ENCODE results near the gene MARCHF3. TPM values are rescaled to one million over a fixed set of nuclear protein-coding genes. Genes with fewer than 3 reads are reported as not detected.
A peak's percentile ranks its signal among the peaks of the same experiment; 100 is the strongest.
"Not testable (repeated sequence)": the region's sequence is repeated elsewhere in the genome, so short reads cannot be mapped to it uniquely, and the experiment has no call there.

MARCHF3 gene
- total RNA-seq, 1 donor from 2014 or later, result 4.2 TPM

- intact Hi-C loops (cut with micrococcal nuclease), result loop anchor here (1.0 kb wide), 1 partner anchor 25 kb away; no protein-coding TSS in a partner anchor
Observed at GRCh38 chr5:127012916-127013315, 17.4 kb downstream of the MARCHF3 start.

GRCh38 chr5:127011961-127012644 lies 18.3 kb downstream of the MARCHF3 start:
- Mint-ChIP-seq H3K36me3 (ENCODE audit: low read depth) (no peaks in the 10 kb centered on the region), H3K9me3 (peaks cover 5% of the 10 kb centered on the region), H3K27me3 (no peaks in the 10 kb centered on the region), H3K27ac (no peak overlapping the region), H3K4me3 (no peak overlapping the region), H3K4me1 (peaks cover 4% of the 10 kb centered on the region)
- no peak for DNase-seq
- intact Hi-C loops (cut with micrococcal nuclease), result loop anchor here (1.0 kb wide), 1 partner anchor 24 kb away; no protein-coding TSS in a partner anchor

More at GRCh38 chr5:127012916-127013315, 17.4 kb downstream of the MARCHF3 start:
- no peak for DNase-seq
- no peaks in the 10 kb centered on the region for H3K36me3 Mint-ChIP-seq (ENCODE audit: low read depth)
- H3K27ac Mint-ChIP-seq, result no peak overlapping the region
- H3K4me1 Mint-ChIP-seq, result peaks cover 4% of the 10 kb centered on the region
- peaks cover 5% of the 10 kb centered on the region for H3K9me3 Mint-ChIP-seq
- H3K27me3 Mint-ChIP-seq, result no peaks in the 10 kb centered on the region
- no peak overlapping the region for H3K4me3 Mint-ChIP-seq

GRCh38 chr5:127011153-127011552 lies 19.2 kb downstream of the MARCHF3 start:
- intact Hi-C loops (cut with micrococcal nuclease), result no loop called here
- Mint-ChIP-seq H3K36me3 (ENCODE audit: low read depth) (no peaks in the 10 kb centered on the region), H3K27ac (no peak overlapping the region), H3K4me3 (no peak overlapping the region), H3K4me1 (peaks cover 4% of the 10 kb centered on the region), H3K27me3 (no peaks in the 10 kb centered on the region), H3K9me3 (peaks cover 5% of the 10 kb centered on the region)
- DNase-seq, result no peak

- Mint-ChIP-seq H3K4me3 (no peak overlapping the region), H3K4me1 (peaks cover 4% of the 10 kb centered on the region), H3K36me3 (ENCODE audit: low read depth) (no peaks in the 10 kb centered on the region), H3K9me3 (peaks cover 5% of the 10 kb centered on the region), H3K27ac (no peak overlapping the region), H3K27me3 (no peaks in the 10 kb centered on the region)
- intact Hi-C loops (cut with micrococcal nuclease), result no loop called here
- DNase-seq, result no peak
Observed at GRCh38 chr5:127010362-127010761, 20.0 kb downstream of the MARCHF3 start.

- Mint-ChIP-seq H3K4me1 (peaks cover 4% of the 10 kb centered on the region), H3K27ac (no peak overlapping the region), H3K36me3 (ENCODE audit: low read depth) (no peaks in the 10 kb centered on the region), H3K9me3 (peaks cover 5% of the 10 kb centered on the region), H3K27me3 (no peaks in the 10 kb centered on the region), H3K4me3 (no peak overlapping the region)
- DNase-seq, result no peak
- intact Hi-C loops (cut with micrococcal nuclease), result no loop called here
Observed at GRCh38 chr5:127009784-127010183, 20.6 kb downstream of the MARCHF3 start.

GRCh38 chr5:127008300-127008975 lies 21.9 kb downstream of the MARCHF3 start:
- H3K9me3 Mint-ChIP-seq, result peaks cover 5% of the 10 kb centered on the region
- no peak for DNase-seq
- H3K4me1 Mint-ChIP-seq, result peaks cover 4% of the 10 kb centered on the region
- no peaks in the 10 kb centered on the region for H3K27me3 Mint-ChIP-seq
- H3K36me3 Mint-ChIP-seq (ENCODE audit: low read depth), result no peaks in the 10 kb centered on the region
- H3K4me3 Mint-ChIP-seq, result no peak overlapping the region
- intact Hi-C loops (cut with micrococcal nuclease), result no loop called here
- H3K27ac Mint-ChIP-seq, result no peak overlapping the region

GRCh38 chr5:127007522-127007921 lies 22.8 kb downstream of the MARCHF3 start:
- H3K27ac Mint-ChIP-seq, result no peak overlapping the region
- no peaks in the 10 kb centered on the region for H3K36me3 Mint-ChIP-seq (ENCODE audit: low read depth)
- no peak overlapping the region for H3K4me3 Mint-ChIP-seq
- no peak for DNase-seq
- peaks cover 4% of the 10 kb centered on the region for H3K4me1 Mint-ChIP-seq
- intact Hi-C loops (cut with micrococcal nuclease), result no loop called here
- no peaks in the 10 kb centered on the region for H3K27me3 Mint-ChIP-seq
- H3K9me3 Mint-ChIP-seq, result peaks cover 5% of the 10 kb centered on the region

GRCh38 chr5:127006744-127007143 lies 23.6 kb downstream of the MARCHF3 start:
- Mint-ChIP-seq H3K9me3 (peaks cover 5% of the 10 kb centered on the region), H3K27me3 (no peaks in the 10 kb centered on the region), H3K27ac (no peak overlapping the region), H3K36me3 (ENCODE audit: low read depth) (no peaks in the 10 kb centered on the region), H3K4me3 (no peak overlapping the region), H3K4me1 (peaks cover 3% of the 10 kb centered on the region)
- intact Hi-C loops (cut with micrococcal nuclease), result no loop called here
- DNase-seq, result no peak

GRCh38 chr5:127005282-127005681 lies 25.1 kb downstream of the MARCHF3 start:
- H3K27ac Mint-ChIP-seq; H3K4me3 Mint-ChIP-seq; intact Hi-C loops (cut with micrococcal nuclease); H3K27me3 Mint-ChIP-seq; DNase-seq; H3K9me3 Mint-ChIP-seq; H3K36me3 Mint-ChIP-seq (ENCODE audit: low read depth); H3K4me1 Mint-ChIP-seq: not testable (repeated sequence)

- H3K4me1 Mint-ChIP-seq, result peaks cover 2% of the 10 kb centered on the region
- H3K9me3 Mint-ChIP-seq, result no peaks in the 10 kb centered on the region
- H3K4me3 Mint-ChIP-seq, result no peak overlapping the region
- H3K36me3 Mint-ChIP-seq (ENCODE audit: low read depth), result no peaks in the 10 kb centered on the region
- peak; percentile 46 for DNase-seq
- intact Hi-C loops (cut with micrococcal nuclease), result no loop called here
- no peak overlapping the region for H3K27ac Mint-ChIP-seq
- no peaks in the 10 kb centered on the region for H3K27me3 Mint-ChIP-seq
Observed at GRCh38 chr5:127004721-127005120, 25.6 kb downstream of the MARCHF3 start.

GRCh38 chr5:127003798-127004495 lies 26.4 kb downstream of the MARCHF3 start:
- H3K36me3 Mint-ChIP-seq (ENCODE audit: low read depth), result no peaks in the 10 kb centered on the region
- no peaks in the 10 kb centered on the region for H3K27me3 Mint-ChIP-seq
- no peaks in the 10 kb centered on the region for H3K9me3 Mint-ChIP-seq
- H3K27ac Mint-ChIP-seq, result no peak overlapping the region
- H3K4me1 Mint-ChIP-seq, result no peaks in the 10 kb centered on the region
- intact Hi-C loops (cut with micrococcal nuclease), result no loop called here
- no peak for DNase-seq
- no peak overlapping the region for H3K4me3 Mint-ChIP-seq

- Mint-ChIP-seq H3K9me3 (no peaks in the 10 kb centered on the region), H3K4me3 (no peak overlapping the region), H3K27me3 (no peaks in the 10 kb centered on the region), H3K4me1 (no peaks in the 10 kb centered on the region), H3K36me3 (ENCODE audit: low read depth) (no peaks in the 10 kb centered on the region), H3K27ac (no peak overlapping the region)
- peak; percentile 33 for DNase-seq
- intact Hi-C loops (cut with micrococcal nuclease), result no loop called here
Observed at GRCh38 chr5:127002390-127002789, 28.0 kb downstream of the MARCHF3 start.

- no peak overlapping the region for H3K4me3 Mint-ChIP-seq
- intact Hi-C loops (cut with micrococcal nuclease), result no loop called here
- DNase-seq, result peak; percentile 46
- no peak overlapping the region for H3K27ac Mint-ChIP-seq
- H3K4me1 Mint-ChIP-seq, result no peaks in the 10 kb centered on the region
- peaks cover 4% of the 10 kb centered on the region for H3K9me3 Mint-ChIP-seq
- no peaks in the 10 kb centered on the region for H3K36me3 Mint-ChIP-seq (ENCODE audit: low read depth)
- H3K27me3 Mint-ChIP-seq, result no peaks in the 10 kb centered on the region
Observed at GRCh38 chr5:127001621-127002296, 28.6 kb downstream of the MARCHF3 start.

All from activated CD4-positive, alpha-beta T cell treated with anti-CD3 and anti-CD28 coated beads, Interleukin-2, amount 10 ng/mL, durations not matched to agents 24 days and 14 days (primary cell).